Left renal cortex interstitium (tissue), 4 donors: ENCODE results near the gene CHCHD3. TPM values are rescaled to one million over a fixed set of nuclear protein-coding genes. Genes with fewer than 3 reads are reported as not detected.
"Not testable (repeated sequence)": the region's sequence is repeated elsewhere in the genome, so short reads cannot be mapped to it uniquely, and the experiment has no call there.

Experiments
- DNase-seq, 4 donors: peaks; one replicate each; pipeline ENCODE4 v3.0.0-alpha.2; 2013; ENCODE audit warnings: low read depth in 4 of 4, low spot score in 2 of 4, missing footprints in 1 of 4
- polyA plus RNA-seq, 4 donors: library from polyadenylated mRNA; unstranded; fragments of 120-200 nt; gene quantifications; one replicate each; pipeline ENCODE4 v1.2.1, GENCODE V29; 2013; ENCODE audit not compliant: insufficient read length in 4 of 4

The CHCHD3 gene
- polyA plus RNA-seq, 4 donors: 70.9 to 89.7 (median 76.2) TPM

GRCh38 chr7:132910657-132911056, 171.2 kb downstream of the CHCHD3 start:
- no peak for DNase-seq

GRCh38 chr7:132907380-132907940, 174.4 kb downstream of the CHCHD3 start:
- DNase-seq: no peak

DNA sequence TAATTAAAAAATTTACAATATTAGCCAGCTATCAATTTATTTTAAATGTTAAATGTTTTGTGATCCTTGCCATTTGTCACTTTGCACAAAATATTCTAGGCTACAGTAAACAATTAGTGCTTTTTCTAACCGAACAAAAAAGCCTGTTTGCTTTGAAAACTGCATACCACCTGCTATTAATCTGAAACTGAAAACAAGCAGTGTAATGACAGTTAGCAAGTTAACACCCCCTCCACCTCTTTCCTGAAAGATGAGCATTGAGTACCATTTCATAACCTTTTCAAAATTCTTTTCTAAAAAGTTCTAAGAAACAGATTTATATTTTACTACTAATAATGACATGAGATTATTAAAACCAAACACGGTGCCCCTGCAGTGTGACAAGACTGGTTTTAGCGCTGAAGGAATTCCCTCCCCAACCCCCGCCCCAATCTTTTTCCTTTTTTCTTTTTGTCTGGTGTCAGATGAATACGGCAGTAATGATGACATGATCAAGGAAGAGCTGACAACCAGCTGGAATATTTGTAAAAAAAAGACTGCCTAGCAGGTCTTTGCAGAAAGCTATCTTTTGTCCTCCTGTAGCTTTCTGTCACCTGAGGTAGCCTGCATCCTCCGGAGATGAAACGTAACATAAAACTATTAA, 175.6 kb downstream of the CHCHD3 start:
- no peak for DNase-seq

DNA sequence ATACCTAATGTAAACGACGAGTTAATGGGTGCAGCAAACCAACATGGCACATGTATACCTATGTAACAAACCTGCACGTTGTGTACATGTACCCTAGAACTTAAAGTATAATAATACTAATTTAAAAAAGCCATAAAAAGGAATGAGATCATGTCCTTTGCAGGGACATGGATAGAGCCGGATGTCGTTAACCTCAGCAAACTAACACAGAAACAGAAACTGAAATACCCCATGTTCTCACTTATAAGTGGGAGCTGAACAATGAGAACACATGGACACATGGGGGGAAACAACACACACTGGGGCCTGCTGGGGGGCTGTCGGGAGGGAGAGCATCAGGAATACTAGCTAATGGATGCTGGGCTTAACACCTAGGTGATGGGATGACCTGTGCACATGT, 176.8 kb downstream of the CHCHD3 start:
- DNase-seq: not testable (repeated sequence)

DNA sequence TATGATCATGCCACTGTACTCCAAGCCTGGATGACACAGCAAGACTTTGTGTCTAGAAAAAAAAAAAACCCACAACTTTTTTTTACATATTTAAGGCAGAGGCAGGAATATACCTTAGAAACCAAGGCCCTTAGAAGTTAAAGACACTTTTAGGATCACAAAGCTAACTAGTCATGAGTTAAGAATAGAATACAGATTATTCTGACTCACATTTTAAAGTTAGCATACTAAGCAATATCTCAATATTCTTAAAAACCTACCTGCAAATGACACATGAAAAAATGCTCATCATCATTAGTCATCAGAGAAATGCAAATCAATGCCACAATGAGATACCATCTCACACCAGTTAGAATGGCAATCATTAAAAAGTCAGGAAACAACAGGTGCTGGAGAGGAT, 177.7 kb downstream of the CHCHD3 start:
- DNase-seq: no peak

GRCh38 chr7:132902294-132902693, 179.6 kb downstream of the CHCHD3 start:
- DNase-seq: not testable (repeated sequence)

- no peak for DNase-seq
These were observed 180.6 kb downstream of the CHCHD3 start for GRCh38 chr7:132901241-132901640.

DNA sequence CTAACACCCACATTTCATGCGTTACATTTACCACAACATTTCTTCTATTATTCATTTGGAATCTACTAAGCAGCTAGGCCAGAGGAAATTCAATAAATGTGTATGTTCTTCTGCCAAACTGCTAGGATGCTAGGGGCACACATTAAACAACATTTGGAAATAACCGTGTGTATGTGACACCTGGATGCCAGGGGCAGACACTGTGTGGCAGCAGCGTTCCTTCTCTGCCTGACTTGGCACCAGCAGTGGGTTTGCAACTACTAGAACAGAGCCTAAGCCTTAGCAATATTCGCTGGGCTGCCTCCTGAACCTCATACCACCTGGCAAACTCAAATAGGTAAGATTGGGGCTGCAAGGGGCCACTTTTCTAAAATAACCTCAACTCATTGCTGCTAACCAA, 182.1 kb downstream of the CHCHD3 start:
- DNase-seq: no peak

GRCh38 chr7:132898641-132899175, 183.2 kb downstream of the CHCHD3 start:
- not testable (repeated sequence) for DNase-seq

- DNase-seq: no peak
These were observed 184.7 kb downstream of the CHCHD3 start for GRCh38 chr7:132897093-132897687.

DNA sequence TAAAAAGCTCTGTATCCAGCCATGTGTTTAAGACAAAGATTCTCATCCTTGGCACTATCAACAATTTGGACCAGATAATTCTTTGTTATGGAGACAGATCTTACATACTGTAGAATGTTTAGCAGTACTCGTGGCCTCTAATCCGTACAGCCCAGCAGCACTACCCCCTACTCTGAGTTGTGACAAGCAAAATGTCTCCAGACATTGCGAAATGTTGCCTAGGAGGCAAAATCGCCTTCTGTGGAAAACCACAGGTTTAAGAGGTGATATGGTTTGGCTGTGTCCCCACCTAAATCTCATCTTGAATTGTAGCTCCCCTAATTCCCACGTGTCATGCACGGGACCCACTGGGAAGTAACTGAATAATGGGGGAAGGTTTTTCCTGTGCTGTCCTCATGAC, 186.7 kb downstream of the CHCHD3 start:
- DNase-seq: no peak

DNA sequence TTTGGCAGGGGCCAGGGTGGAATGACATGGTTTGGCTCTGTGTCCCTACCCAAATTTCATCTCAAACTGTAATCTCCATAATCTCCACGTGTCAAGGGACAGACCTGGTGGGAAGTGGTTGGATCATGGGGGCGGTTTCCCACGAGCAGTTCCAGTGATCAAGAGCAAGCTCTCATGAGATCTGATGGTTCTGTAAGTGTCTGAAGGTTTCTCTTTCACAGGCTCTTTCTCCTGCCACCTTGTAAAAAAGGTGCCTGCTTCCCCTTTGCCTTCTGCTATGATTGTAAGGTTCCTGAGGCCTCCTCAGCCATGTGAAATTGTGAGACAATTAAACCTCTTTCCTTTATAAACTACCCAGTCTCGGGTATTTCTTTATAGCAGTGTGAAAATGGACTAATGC, 188.3 kb downstream of the CHCHD3 start:
- DNase-seq: no peak

DNA sequence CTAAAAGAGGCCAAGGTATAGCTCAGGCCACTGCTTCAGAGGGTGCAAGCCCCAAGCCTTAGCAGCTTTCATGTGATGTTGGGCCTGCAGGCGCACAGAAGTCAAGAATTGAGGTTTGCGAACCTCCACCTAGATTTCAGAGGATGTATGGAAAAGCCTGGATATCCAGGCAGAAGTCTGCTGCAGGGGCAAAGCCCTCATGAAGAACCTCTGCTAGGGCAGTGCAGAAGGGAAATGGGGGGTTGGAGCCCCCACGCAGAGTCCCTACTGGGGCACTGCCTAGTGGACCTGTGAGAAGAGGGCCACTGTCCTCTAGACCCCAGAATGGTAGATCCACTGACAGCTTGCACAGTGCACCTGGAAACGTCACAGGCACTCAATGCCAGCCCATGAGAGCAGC, 189.1 kb downstream of the CHCHD3 start:
- DNase-seq: not testable (repeated sequence)

DNA sequence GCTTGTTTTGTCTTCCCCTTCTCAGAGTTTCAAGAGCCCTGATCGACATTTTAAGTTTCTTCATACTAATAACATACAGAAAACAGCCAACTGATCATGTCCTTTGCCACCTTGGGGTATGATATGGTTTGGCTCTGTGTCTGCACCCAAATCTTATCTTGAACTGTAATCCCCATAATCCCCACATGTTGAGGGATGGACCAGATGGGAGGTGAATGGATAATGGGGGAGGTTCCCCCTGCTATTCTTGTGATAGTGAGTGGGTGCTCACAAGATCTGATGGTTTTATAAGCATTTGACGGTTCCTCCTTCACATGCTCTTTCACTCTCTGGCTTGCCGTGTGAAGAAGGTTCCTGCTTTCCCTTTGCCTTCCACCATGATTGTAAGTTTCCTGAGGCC, 190.3 kb downstream of the CHCHD3 start:
- no peak for DNase-seq

DNA sequence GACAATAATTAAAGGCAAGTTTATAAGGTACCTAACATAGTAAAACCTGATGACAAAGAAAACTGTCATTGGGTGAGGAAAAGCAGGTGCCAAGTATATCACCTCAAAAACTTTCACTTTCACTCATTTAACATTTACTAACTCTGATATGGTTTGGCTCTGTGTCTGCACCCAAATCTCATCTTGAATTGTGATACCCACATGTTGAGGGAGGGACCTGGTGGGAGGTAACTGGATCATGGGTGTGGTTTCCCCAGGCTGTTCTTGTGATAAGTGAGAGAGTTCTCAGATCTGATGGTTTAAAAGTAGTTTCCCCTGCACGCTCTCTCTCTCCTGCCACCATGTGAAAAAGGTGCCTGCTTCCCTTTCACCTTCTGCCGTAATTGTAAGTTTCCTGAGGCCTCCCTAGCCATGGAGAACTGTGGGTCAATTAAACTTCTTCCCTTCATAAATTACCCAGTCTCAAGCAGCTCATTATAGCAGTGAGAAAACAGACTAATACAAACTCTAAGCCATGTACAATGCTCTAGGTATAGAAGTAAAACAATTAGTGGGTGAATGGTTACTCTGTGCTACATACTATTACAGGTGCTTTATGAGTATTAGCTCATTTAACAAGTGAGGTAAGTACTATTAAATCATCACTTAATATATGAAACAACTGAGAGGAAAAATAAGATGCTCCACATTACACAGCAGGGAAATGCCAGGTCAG, 199.0 kb downstream of the CHCHD3 start:
- no peak for DNase-seq

DNA sequence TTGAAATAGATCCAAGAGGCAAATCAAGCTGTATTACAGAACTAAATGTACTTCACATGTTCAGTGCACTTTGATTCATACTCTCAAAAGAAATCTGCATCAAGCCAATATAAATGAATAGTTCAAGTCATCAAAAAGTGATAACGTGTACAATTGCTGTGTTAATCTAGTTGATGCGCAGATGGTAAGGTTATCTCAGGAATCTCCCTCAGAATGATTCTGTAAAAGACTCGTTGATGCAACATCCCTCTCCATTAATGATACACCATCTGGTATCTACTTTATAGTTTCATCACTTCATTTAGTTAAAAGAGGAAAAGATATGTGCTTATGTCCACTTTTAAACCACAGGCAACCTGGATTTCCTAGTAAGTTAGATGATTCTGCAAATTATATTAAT, 200.6 kb downstream of the CHCHD3 start:
- no peak for DNase-seq

- DNase-seq: no peak
These were observed 202.3 kb downstream of the CHCHD3 start for GRCh38 chr7:132879579-132879978.

- no peak for DNase-seq
These were observed 203.5 kb downstream of the CHCHD3 start for GRCh38 chr7:132878204-132878919.

DNA sequence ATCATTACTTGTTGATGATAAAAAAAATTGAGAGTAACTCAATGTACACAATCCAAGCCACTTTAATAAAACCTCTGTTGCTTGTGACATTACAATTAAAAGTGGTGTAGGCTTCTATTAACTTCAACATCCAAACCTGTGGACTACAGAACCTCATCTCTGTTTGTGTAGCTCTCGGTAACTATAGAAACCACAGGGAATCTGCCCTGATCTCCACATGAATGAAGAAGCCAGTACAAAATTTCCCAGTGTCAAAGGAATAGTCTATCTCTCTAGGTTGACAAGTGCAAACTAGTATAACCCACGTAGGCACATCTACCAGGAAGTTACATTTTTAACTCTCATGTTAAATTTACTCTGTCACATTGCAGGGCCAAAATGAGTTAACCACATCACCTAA, 204.3 kb downstream of the CHCHD3 start:
- no peak for DNase-seq

GRCh38 chr7:132876576-132876975, 205.3 kb downstream of the CHCHD3 start:
- no peak for DNase-seq

DNA sequence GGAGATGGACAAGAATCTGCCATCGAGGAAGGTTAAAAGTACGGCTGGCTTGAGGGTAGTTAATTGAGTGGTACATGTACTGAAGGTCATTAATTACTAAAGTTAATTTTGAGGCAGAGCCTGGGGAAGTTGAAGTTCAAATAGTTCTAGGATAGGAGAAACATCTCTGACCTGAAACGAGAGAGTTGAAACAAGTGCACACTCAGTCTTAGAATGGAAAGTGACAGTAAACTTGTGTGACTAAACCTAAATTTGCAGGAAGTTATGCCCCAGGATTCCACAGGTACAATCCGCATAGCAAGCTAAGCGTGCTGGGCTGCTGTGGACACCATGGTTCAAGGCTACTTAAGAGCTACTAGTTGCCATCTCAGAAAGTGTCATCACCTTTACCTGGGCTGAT, 209.9 kb downstream of the CHCHD3 start:
- no peak for DNase-seq
